SK-N-SH (cell line): Measurements from ENCODE around the gene MEIS1.

Source experiments
- GABPA ChIP-seq: IDR thresholded peaks from 2 replicates; pipeline ENCODE4 v1.4.0; 2012; ENCODE audit warnings: low read depth, mild to moderate bottlenecking
- NRF1 ChIP-seq: IDR thresholded peaks from 2 replicates; pipeline ENCODE4 v1.6.1; 2012; ENCODE audit warnings: low read depth, mild to moderate bottlenecking, low read length
- RAD21 ChIP-seq: IDR thresholded peaks from 2 replicates; pipeline ENCODE4 v1.6.1; 2012; ENCODE audit warnings: mild to moderate bottlenecking, low read length
- TAF1 ChIP-seq: IDR thresholded peaks from 2 replicates; pipeline ENCODE4 v1.6.1; 2012; ENCODE audit warnings: low read depth, mild to moderate bottlenecking, low read length, moderate library complexity, borderline replicate concordance
- YY1 ChIP-seq: IDR thresholded peaks from 2 replicates; pipeline ENCODE4 v1.4.0; 2012; ENCODE audit warnings: low read depth, mild to moderate bottlenecking
- TF ChIP-seq, protein P1 (sequence below): fragments of 200-600 bp; sonication (generic); IDR thresholded peaks from 2 replicates; pipeline ENCODE4 v1.6.1; 2017; ENCODE audit warnings: antibody characterized with exemption, mild to moderate bottlenecking, moderate library complexity

DNA sequence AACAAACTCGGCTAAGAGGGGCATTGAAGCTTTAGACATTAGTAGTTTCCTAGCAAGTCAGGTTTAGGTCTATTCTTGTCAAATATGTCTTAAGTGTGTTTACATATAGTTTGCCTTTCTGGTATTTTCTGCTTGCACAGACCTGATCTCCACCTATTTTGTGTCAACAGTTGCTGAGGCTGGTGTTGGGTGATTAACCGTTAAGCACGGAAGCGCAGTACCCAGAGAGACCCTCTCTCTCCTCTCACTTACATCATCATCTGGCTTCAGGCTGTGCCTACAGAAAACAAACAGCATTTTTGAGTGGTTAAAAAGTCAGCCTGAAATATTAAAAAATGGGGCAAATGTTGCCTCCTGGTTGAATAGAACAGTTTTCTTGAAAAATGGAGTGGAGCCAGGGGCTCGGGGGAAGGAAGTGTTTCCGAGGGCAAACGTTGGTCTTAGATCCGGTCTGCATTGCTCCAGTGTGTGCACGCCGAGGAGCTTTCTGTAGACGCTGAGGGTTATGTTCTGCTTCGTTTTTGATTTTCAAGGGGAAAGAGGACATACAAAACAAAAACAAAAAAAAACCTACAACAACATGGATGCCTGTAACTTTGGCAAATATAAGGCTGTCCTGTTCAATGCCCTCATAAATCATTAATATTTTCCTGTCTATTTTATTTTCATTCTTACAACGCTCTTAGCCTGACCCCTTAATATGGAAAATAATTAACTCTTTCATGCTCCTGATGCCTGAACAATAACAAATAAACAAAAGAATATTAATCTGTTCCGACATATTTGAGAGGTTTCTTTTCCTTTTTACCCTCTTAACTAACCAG, 120.8 kb downstream of the MEIS1 start:
- TF ChIP-seq RAD21 = no peak
- TF ChIP-seq, protein P1, sequence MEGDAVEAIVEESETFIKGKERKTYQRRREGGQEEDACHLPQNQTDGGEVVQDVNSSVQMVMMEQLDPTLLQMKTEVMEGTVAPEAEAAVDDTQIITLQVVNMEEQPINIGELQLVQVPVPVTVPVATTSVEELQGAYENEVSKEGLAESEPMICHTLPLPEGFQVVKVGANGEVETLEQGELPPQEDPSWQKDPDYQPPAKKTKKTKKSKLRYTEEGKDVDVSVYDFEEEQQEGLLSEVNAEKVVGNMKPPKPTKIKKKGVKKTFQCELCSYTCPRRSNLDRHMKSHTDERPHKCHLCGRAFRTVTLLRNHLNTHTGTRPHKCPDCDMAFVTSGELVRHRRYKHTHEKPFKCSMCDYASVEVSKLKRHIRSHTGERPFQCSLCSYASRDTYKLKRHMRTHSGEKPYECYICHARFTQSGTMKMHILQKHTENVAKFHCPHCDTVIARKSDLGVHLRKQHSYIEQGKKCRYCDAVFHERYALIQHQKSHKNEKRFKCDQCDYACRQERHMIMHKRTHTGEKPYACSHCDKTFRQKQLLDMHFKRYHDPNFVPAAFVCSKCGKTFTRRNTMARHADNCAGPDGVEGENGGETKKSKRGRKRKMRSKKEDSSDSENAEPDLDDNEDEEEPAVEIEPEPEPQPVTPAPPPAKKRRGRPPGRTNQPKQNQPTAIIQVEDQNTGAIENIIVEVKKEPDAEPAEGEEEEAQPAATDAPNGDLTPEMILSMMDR = no peak
- no peak for TF ChIP-seq NRF1
- TF ChIP-seq YY1 = no peak
- no peak for TF ChIP-seq GABPA
- no peak for TF ChIP-seq TAF1
